ENCODE data around the gene MYO16.
A peak's percentile ranks its signal among the peaks of the same experiment; 100 is the strongest.
"Not testable (repeated sequence)": the region's sequence is repeated elsewhere in the genome, so short reads cannot be mapped to it uniquely, and the experiment has no call there.

MYO16 gene

GRCh38 chr13:108993346-108993745 lies 363.9 kb downstream of the MYO16 start:
- no peak for DNase-seq

- DNase-seq = no peak
Measured at GRCh38 chr13:108996430-108996829, 367.0 kb downstream of the MYO16 start.

DNA sequence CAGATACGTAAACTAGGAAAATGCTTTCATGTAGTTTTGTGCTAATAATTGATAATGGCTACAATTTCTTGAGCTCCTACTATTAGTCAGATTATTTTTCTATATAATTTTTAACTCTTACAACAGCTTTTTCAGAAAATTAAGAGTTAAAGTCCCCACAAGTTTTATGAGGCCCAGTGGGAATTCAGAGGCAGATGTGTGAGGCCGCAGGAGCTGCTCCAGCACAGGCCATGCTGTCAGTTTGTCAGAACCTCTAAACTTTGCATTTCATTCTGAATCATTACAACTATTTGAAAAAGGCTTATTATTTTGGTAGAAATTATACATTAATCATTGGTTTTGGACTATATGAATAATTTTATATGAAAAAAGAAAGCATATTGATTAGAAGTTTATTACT lies 370.8 kb downstream of the MYO16 start:
- DNase-seq = peak; percentile 17

- DNase-seq = no peak
Measured at GRCh38 chr13:109002934-109003333, 373.5 kb downstream of the MYO16 start.

DNA sequence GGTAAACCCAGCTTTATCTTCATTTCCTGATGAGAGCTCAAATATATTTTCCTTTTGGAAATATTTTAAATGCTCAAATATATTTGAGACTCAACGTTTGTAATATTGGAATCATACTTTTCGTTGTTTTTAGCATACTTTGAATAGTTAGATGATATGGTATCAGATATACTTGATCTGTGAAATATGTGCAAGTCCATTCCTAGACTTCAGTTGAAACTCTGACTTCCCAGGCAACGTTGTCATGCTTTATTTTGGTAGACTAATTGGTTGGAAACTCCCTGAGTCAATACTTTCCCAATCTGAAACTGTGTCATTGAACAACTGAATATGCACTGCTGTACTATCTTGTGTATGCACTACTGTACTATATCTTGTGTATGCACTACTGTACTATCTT lies 378.5 kb downstream of the MYO16 start:
- no peak for DNase-seq

- no peak for DNase-seq
Measured at GRCh38 chr13:109009756-109010155, 380.3 kb downstream of the MYO16 start.

- DNase-seq = no peak
Measured at GRCh38 chr13:109010912-109011311, 381.5 kb downstream of the MYO16 start.

- no peak for DNase-seq
Measured at GRCh38 chr13:109012115-109012514, 382.7 kb downstream of the MYO16 start.

- no peak for DNase-seq
Measured at GRCh38 chr13:109021558-109021957, 392.1 kb downstream of the MYO16 start.

- peak; percentile 78 for DNase-seq
Measured at GRCh38 chr13:109024611-109025010, 395.2 kb downstream of the MYO16 start.

- DNase-seq = no peak
Measured at GRCh38 chr13:109026266-109026665, 396.9 kb downstream of the MYO16 start.

GRCh38 chr13:109028624-109029023 lies 399.2 kb downstream of the MYO16 start:
- DNase-seq = no peak

GRCh38 chr13:109033090-109033489 lies 403.7 kb downstream of the MYO16 start:
- no peak for DNase-seq

DNA sequence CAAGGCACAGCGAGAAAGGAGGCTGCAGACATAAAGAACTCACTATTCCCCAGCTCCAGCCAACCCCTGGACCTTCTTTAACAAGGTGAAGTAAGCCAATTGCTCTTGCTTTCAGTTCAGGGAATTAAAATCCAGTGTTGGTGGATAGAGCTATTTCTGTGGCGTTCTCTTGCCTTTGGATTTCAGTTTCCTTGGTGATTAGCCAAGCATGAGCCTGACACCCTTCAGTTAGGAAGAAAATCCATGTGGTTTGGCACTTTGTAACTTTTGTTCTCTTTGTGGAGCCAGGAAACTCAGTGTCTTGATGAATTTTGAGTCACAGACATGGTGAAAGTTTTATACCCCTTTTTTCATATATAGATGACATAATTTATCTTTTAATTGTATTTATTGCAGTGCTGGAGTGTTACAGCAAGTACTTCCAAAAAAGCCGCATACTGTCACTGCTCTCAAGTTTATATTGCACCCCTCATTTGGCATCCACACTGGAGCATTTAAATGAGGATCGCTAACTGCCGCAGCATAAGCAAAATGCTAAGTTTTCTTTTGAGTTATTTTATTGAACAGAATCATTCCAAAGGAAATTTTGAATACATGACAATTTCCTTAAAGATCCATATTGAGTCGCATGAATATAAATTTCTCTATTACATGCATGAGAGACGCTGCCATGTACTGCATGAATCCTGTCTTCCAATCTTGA lies 406.8 kb downstream of the MYO16 start:
- no peak for DNase-seq

DNA sequence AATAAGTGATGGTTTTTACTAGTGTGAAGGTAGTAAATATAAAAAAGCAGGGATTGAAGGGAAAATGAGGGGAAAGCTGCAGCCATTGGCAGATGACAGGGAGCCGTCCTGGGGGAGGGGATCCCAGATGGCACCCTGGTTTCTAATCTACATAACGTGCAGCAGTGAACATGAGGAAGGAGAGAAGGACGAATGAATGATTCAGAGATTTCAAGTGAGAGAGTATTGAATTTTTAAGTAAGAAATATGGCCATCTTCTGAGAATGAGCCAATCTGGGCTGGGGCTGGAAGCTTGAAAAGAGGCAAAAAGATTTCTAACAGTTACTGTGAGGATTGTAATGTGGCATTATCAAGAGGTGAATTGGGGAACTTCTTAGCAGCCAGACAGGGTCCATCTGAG lies 414.2 kb downstream of the MYO16 start:
- no peak for DNase-seq

GRCh38 chr13:109055850-109056249 lies 426.4 kb downstream of the MYO16 start:
- DNase-seq = no peak

GRCh38 chr13:109058087-109058486 lies 428.7 kb downstream of the MYO16 start:
- DNase-seq = no peak

- no peak for DNase-seq
Measured at GRCh38 chr13:109072505-109072904, 443.1 kb downstream of the MYO16 start.

DNA sequence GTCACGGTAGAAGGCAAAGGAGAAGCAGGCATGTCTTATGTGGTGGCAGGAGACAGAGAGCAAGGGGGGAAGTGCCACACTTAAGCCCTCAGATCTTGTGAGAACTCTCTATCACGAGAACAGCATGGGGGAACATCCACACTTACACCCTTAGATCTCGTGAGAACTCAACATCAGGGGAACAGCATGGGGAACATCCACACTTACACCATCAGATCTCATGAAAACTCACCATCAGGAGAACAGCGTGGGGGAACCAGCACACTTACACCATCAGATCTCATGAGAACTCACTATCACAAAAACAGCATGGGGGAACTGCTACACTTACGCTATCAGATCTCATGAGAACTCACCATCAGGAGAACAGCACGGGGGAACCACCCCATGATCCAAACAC lies 445.0 kb downstream of the MYO16 start:
- DNase-seq = no peak

DNA sequence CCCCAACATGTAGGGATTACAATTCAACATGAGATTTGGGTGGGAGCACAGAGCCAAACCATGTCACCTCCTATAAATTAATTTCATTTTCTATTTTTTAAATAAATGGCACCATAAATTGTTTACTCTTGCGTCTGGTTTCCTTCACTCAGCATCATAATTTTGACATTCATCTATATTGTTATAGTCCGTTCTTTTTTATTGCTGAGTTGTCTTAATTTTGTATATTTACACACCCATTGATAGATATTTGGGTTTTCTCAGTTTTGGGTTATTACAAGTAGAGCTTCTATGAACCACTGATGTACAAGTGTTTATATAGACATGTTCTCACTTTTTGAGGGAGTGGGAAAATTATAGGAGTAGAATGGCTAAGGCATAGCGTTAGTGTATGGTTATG lies 445.4 kb downstream of the MYO16 start:
- no peak for DNase-seq

- DNase-seq = peak; percentile 36
Measured at GRCh38 chr13:109087916-109088623, 458.7 kb downstream of the MYO16 start.

DNA sequence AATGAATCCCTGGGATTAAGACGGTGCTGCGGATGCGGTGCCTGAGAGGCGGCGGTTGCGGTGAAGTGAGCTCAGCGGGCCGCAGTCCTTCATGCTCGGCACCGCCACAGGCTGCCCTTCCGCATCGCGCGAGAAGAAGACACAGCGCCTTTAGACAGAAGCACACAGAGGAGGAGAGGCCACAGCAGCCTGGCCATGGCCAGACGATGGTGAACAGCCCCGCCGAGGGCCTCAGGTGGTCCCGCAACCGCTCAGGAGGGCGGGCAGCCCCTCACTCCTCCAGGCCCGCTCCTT lies 459.2 kb downstream of the MYO16 start:
- DNase-seq = no peak

GRCh38 chr13:109090796-109091195 lies 461.4 kb downstream of the MYO16 start:
- DNase-seq = peak; percentile 26

DNA sequence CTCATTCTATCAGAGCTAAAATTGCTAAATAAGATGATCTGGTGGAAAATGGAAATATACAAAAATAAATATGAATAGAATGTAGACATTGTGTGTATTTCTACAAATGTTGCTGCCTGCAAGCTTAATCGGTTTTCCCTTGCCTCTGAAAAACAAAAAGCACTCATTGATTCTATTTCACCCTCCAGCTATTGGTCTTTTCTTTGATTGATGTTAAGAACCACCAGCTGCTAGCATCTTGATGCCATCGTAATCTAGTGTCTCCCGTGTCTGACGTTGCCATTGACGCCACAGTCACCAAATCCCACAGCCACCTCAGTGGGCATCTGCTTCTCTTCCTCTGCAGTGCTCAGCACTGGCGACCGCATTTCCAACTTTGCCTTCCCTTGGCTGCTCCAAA lies 461.8 kb downstream of the MYO16 start:
- DNase-seq = no peak

DNA sequence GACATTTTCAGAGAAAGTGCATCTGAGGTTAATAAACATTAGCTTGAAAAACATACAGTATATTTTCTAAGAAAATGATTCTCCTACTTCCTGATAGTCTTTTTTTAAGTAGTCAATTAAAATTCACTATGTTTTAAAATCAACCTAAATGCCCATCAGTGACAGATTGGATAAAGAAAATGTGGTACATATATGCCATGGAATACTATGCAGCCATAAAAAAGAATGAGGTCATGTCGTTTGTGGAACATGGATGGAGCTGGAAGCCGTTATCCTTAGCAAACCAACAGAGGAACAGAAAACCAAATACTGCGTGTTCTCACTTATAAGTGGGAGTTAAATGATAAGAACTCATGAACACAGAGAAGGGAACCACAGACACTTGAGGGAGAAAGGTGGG lies 462.8 kb downstream of the MYO16 start:
- DNase-seq = not testable (repeated sequence)

All from NCI-H1694 treated with DMSO at 0.1 percent for 48 hours (cell line).